Testis (tissue), 2 donors: ENCODE measurements around the gene GGCX.

Experiments
- CTCF ChIP-seq, 3 experiments: fragments of 450-650 bp in 2 of 3; fragments of 200-600 bp in 1 of 3; sonication (generic) in 1 of 3; IDR thresholded peaks; one replicate each; pipeline ENCODE4 v1.5.1; 2016 to 2019; ENCODE audit warnings: antibody characterized with exemption in 3 of 3, mild to moderate bottlenecking in 2 of 3, moderate library complexity in 1 of 3
- POLR2A ChIP-seq: fragments of 450-650 bp; IDR thresholded peaks from one replicate; pipeline ENCODE4 v1.6.1; 2017; ENCODE audit warnings: antibody characterized with exemption, mild to moderate bottlenecking, moderate library complexity

- peak in 1 of 3 experiments; percentile 21 for TF ChIP-seq CTCF (IDR thresholded peaks at IDR 0.05)
- no peak for TF ChIP-seq POLR2A
Measured at GRCh38 chr2:85602476-85603234, 41.4 kb upstream of the GGCX start, which contains the start of gene TMEM150A.
